KMS-11 (cell line): ENCODE data around the gene CCSER2.

Experiments used
- H2AFZ ChIP-seq: fragments of 200-600 bp; sonication (generic); 2 replicates; pipeline ENCODE4 v1.6.1; 2016; ENCODE audit warnings: antibody characterized with exemption, mixed run types, low read depth
- H3K27ac ChIP-seq: fragments of 200-600 bp; sonication (generic); 2 replicates; pipeline ENCODE4 v1.6.1; 2016; ENCODE audit warnings: mild to moderate bottlenecking, mixed run types
- H3K27me3 ChIP-seq: fragments of 200-600 bp; sonication (generic); 2 replicates; pipeline ENCODE4 v1.6.1; 2017; ENCODE audit warnings: mild to moderate bottlenecking, low read depth, mixed run types, moderate library complexity; ENCODE audit not compliant: insufficient read depth
- H3K36me3 ChIP-seq: fragments of 200-600 bp; sonication (generic); 2 replicates; pipeline ENCODE4 v1.6.1; 2017; ENCODE audit warnings: mild to moderate bottlenecking, mixed run types; ENCODE audit not compliant: insufficient read depth
- H3K4me1 ChIP-seq: fragments of 200-600 bp; sonication (generic); 2 replicates; pipeline ENCODE4 v1.6.1; 2016; ENCODE audit warnings: mild to moderate bottlenecking, low read depth, mixed run types; ENCODE audit not compliant: poor library complexity, severe bottlenecking
- H3K4me2 ChIP-seq: fragments of 200-600 bp; sonication (generic); 2 replicates; pipeline ENCODE4 v1.7.0; 2016; ENCODE audit warnings: mild to moderate bottlenecking, mixed run types
- H3K4me3 ChIP-seq: fragments of 200-600 bp; sonication (generic); IDR thresholded peaks from 2 replicates; pipeline ENCODE4 v1.6.1; 2017; ENCODE audit warnings: low read depth, low read length, mixed read lengths; ENCODE audit not compliant: insufficient read depth
- H3K79me2 ChIP-seq: fragments of 200-600 bp; sonication (generic); 2 replicates; pipeline ENCODE4 v1.6.1; 2016; ENCODE audit warnings: low read depth, mixed run types; ENCODE audit not compliant: insufficient read depth
- H3K9ac ChIP-seq: fragments of 200-600 bp; sonication (generic); 2 replicates; pipeline ENCODE4 v1.6.1; 2016; ENCODE audit warnings: mild to moderate bottlenecking, mixed run types
- H4K20me1 ChIP-seq: fragments of 200-600 bp; sonication (generic); 2 replicates; pipeline ENCODE4 v1.6.1; 2016; ENCODE audit warnings: mild to moderate bottlenecking, mixed run types; ENCODE audit not compliant: insufficient read depth
- CTCF ChIP-seq: fragments of 200-600 bp; sonication (generic); conservative IDR thresholded peaks from 2 replicates; pipeline ENCODE4 v1.6.1; 2017; ENCODE audit warnings: low read depth, mild to moderate bottlenecking, antibody characterized with exemption, low read length, moderate library complexity, mixed read lengths

CCSER2 gene

DNA sequence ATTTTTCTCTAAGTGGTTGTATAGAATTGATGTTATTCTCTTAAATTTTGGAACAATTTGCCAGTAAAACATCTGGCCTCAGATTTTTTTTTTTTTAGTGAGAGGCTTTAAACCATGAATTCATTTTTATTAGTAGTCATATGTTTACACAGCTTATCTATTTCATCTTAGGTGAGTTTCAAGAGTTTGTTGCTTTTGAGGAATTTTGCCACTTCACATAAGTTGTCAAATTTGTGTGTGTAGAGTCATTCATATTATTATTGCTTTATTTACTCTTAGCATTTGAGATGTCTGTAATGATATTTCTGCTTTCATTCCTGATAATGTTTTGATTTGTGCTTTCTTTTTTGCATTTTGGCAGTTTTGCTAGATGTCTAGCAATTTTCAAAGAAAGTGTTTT is 132.1 kb downstream of the CCSER2 start:
- no peaks in the 10 kb centered on the region for H3K79me2 ChIP-seq

DNA sequence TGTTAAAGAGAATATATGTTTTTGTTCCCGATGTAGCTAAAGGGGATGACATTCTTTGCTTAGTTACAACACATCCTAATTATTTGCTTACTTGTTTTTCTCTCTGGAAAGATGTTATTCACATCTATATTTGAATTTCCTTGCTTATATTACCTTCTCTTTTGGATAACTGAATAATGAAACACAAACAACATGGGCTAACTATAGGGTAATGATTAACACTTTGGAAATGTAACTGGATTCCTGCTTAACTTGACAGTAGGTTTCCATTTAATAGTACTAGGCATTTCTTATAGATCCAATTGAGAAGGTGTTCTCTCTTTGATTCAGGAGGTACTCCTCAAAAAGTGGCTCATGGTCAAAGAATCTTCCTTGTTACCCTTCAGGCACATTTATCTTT is 141.1 kb downstream of the CCSER2 start:
- H3K79me2 ChIP-seq = no peaks in the 10 kb centered on the region
- H3K4me3 ChIP-seq = no peak overlapping the region
- no peaks in the 10 kb centered on the region for H3K36me3 ChIP-seq
- no peaks in the 10 kb centered on the region for H3K4me1 ChIP-seq
- H3K4me2 ChIP-seq = no peak overlapping the region
- H3K9ac ChIP-seq = no peak overlapping the region
- H4K20me1 ChIP-seq = no peaks in the 10 kb centered on the region
- no peak overlapping the region for H3K27ac ChIP-seq
- H3K27me3 ChIP-seq = no peaks in the 10 kb centered on the region
- TF ChIP-seq CTCF = no peak
- H2AFZ ChIP-seq = no peak overlapping the region

More for the DNA sequence above, 132.1 kb downstream of the CCSER2 start:
- Histone ChIP-seq H3K36me3 (no peaks in the 10 kb centered on the region), H3K27ac (no peak overlapping the region), H2AFZ (no peak overlapping the region), H3K9ac (no peak overlapping the region), H3K4me1 (no peaks in the 10 kb centered on the region), H3K4me2 (no peak overlapping the region), H3K27me3 (no peaks in the 10 kb centered on the region), H4K20me1 (no peaks in the 10 kb centered on the region), H3K4me3 (no peak overlapping the region)
- no peak for TF ChIP-seq CTCF

GRCh38 chr10:84473136-84473535 is 144.7 kb downstream of the CCSER2 start:
- Histone ChIP-seq H3K36me3 (no peaks in the 10 kb centered on the region), H3K27ac (no peak overlapping the region), H4K20me1 (no peaks in the 10 kb centered on the region), H3K79me2 (no peaks in the 10 kb centered on the region), H2AFZ (no peak overlapping the region), H3K4me1 (no peaks in the 10 kb centered on the region), H3K9ac (no peak overlapping the region), H3K4me3 (no peak overlapping the region), H3K4me2 (no peak overlapping the region), H3K27me3 (no peaks in the 10 kb centered on the region)
- no peak for TF ChIP-seq CTCF

DNA sequence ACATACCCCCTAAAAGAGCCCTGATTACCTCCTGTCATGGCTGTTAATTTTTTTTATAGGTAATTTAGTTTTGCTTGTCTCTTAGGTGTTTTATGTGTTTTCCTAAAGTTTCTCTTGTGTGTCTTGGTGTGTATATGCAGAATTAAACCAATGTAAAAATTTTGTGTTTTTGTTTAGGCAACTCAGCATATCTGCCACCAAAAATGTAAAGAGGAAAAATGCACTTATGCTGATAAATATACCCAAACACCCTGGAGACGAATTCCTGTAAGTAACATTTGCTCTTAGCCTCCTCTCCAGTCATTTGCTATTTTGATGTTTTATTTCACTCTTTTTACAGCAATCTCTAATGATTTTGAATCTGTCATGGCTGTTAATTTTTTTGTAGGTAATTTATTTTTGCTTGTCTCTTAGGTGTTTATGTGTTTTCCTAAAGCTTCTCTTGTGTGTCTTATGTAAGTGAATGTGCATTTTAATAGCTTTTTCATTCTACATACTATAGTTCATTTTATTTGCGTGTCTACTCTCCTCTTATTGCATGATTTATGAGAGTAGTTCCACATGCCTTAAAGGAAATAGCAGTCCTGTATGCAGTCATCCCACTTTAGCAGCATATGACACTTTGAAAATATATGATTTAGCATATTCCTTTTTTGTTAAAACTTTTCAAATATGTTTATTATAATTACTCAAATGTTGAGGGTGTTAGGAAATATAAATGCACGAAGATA is 149.2 kb downstream of the CCSER2 start:
- TF ChIP-seq CTCF = no peak
- Histone ChIP-seq H2AFZ (no peak overlapping the region), H3K9ac (no peak overlapping the region), H3K4me2 (no peak overlapping the region), H4K20me1 (no peaks in the 10 kb centered on the region), H3K79me2 (no peaks in the 10 kb centered on the region), H3K36me3 (no peaks in the 10 kb centered on the region), H3K4me1 (no peaks in the 10 kb centered on the region), H3K4me3 (no peak overlapping the region), H3K27ac (no peak overlapping the region), H3K27me3 (no peaks in the 10 kb centered on the region)
